PC-9 (cell line): ENCODE data around the gene SLC66A1.

Experiments
- EZH2 ChIP-seq: fragments of 200-600 bp; sonication (generic); IDR thresholded peaks from 2 replicates; pipeline ENCODE4 v1.8.0; 2017; ENCODE audit warnings: antibody characterized with exemption, low read depth
- TF ChIP-seq, protein P1 (sequence below): fragments of 200-600 bp; sonication (generic); conservative IDR thresholded peaks from 2 replicates; pipeline ENCODE4 v1.6.1; 2017; ENCODE audit warnings: mixed run types, antibody characterized with exemption, mild to moderate bottlenecking, moderate library complexity

DNA sequence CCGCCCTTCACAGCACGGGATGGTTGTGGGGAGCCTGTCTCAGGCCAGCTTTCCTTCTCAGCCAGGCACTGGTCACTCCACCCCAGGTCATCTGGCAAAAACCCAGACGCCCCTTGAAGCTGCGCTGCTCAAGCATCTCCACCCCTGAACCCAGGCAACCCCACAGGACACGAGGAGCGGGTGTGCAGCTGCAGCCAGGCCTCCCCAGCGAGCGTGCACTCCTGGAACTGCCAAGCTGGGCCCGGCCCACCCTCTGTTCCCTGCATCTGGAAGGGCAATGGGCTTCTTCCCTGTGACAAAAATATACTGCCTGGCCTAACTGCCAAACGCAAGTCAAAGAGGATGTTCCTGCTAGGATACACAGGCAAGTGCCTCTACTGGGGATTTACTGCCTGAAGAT, 39.7 kb downstream of the SLC66A1 start:
- TF ChIP-seq, protein P1, sequence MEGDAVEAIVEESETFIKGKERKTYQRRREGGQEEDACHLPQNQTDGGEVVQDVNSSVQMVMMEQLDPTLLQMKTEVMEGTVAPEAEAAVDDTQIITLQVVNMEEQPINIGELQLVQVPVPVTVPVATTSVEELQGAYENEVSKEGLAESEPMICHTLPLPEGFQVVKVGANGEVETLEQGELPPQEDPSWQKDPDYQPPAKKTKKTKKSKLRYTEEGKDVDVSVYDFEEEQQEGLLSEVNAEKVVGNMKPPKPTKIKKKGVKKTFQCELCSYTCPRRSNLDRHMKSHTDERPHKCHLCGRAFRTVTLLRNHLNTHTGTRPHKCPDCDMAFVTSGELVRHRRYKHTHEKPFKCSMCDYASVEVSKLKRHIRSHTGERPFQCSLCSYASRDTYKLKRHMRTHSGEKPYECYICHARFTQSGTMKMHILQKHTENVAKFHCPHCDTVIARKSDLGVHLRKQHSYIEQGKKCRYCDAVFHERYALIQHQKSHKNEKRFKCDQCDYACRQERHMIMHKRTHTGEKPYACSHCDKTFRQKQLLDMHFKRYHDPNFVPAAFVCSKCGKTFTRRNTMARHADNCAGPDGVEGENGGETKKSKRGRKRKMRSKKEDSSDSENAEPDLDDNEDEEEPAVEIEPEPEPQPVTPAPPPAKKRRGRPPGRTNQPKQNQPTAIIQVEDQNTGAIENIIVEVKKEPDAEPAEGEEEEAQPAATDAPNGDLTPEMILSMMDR = no peak
- no peak for TF ChIP-seq EZH2
